HepG2 (cell line): ENCODE measurements around the gene CNFN. TPM values are rescaled to one million over a fixed set of nuclear protein-coding genes. Genes with fewer than 3 reads are reported as not detected.
A peak's percentile ranks its signal among the peaks of the same experiment; 100 is the strongest.

Experiments used
- ATAC-seq: fragments of 200-7000 bp; cut with Tn5 transposase; 3 replicates; pipeline ENCODE4 v1.9.1; 2020; ENCODE audit warnings: mild to moderate bottlenecking, moderate library complexity
- BruUV-seq: library from RNA; stranded (reverse); fragments of 400-500 nt; replicated peaks from 2 replicates; lab custom pipeline; 2021; lab: Mats Ljungman, UMichigan
- CTCF ChIA-PET: fragments of 300-600 bp; formaldehyde crosslinking; extraction: SDS; loops from one replicate; lab custom pipeline; 2021; ENCODE audit warnings: low total read pairs, inconsistent platforms, low intra/inter-chr PET ratio; lab: Yijun Ruan, JAX
- POLR2A ChIA-PET: fragments of 350-600 bp; sonication (Branson Sonifier 250); formaldehyde crosslinking; loops from one replicate; lab custom pipeline; 2020; ENCODE audit warnings: antibody characterized with exemption, inconsistent platforms; lab: Yijun Ruan, JAX
- DNase-seq: peaks from one replicate; pipeline ENCODE4 v3.0.0-alpha.2; 2015; ENCODE audit warnings: low spot score
- FAIRE-seq: peaks from 3 replicates; lab custom pipeline; 2011; peaks lifted over from hg19 to GRCh38; lab: Jason Lieb, UNC
- H2AFZ ChIP-seq: one replicate; pipeline ENCODE4 v1.6.1; 2011; ENCODE audit warnings: low read length, inconsistent platforms
- H3K27ac ChIP-seq: fragments of 300-600 bp; 3 replicates; pipeline ENCODE4 v1.8.0; 2011; ENCODE audit warnings: mixed run types, mild to moderate bottlenecking, mixed read lengths, low read length, inconsistent platforms; ENCODE audit not compliant: insufficient read depth; ENCODE audit errors: extremely low read length
- H3K27me3 ChIP-seq, 2 experiments: fragments of 200-600 bp in 1 of 2; 2 replicates in 1 of 2; 3 replicates in 1 of 2; pipeline versions ENCODE4 v1.6.0 to v1.8.0; 2011; ENCODE audit warnings: low read length in 2 of 2, mild to moderate bottlenecking in 2 of 2, moderate library complexity in 2 of 2, inconsistent platforms in 1 of 2; ENCODE audit not compliant: insufficient read depth in 2 of 2, control insufficient read depth in 1 of 2
- H3K36me3 ChIP-seq, 2 experiments: fragments of 200-600 bp in 1 of 2; replicated peaks in 1 of 2; 2 replicates in 1 of 2; 3 replicates in 1 of 2; pipeline versions ENCODE4 v1.5.1 to v1.8.0; 2011; ENCODE audit warnings: low read length in 2 of 2, inconsistent platforms in 1 of 2; ENCODE audit not compliant: insufficient read depth in 2 of 2, control insufficient read depth in 1 of 2
- H3K4me1 ChIP-seq: 2 replicates; pipeline ENCODE4 v1.5.1; 2012; ENCODE audit warnings: low read length, inconsistent platforms; ENCODE audit not compliant: insufficient read depth
- H3K4me2 ChIP-seq: 2 replicates; pipeline ENCODE4 v1.6.0; 2011; ENCODE audit warnings: low read depth, low read length, inconsistent platforms
- H3K4me3 ChIP-seq, 3 experiments: fragments of 200-600 bp in 1 of 3; sonication (generic), shearing (Covaris generic) in 1 of 3; replicated peaks in 1 of 3; 2 replicates each; pipeline ENCODE4 v1.5.1; 2011 to 2016; ENCODE audit warnings: low read length in 3 of 3, inconsistent platforms in 2 of 3, low read depth in 2 of 3, mild to moderate bottlenecking in 2 of 3, control low read depth in 1 of 3, mixed read lengths in 1 of 3; ENCODE audit not compliant: insufficient read depth in 1 of 3
- H3K79me2 ChIP-seq: one replicate; pipeline ENCODE4 v1.6.1; 2011; ENCODE audit warnings: low read length, inconsistent platforms; ENCODE audit not compliant: insufficient read depth
- H3K9ac ChIP-seq: 2 replicates; pipeline ENCODE4 v1.6.0; 2011; ENCODE audit warnings: mild to moderate bottlenecking, low read depth, low read length, inconsistent platforms; ENCODE audit not compliant: insufficient read depth
- H3K9me3 ChIP-seq: 2 replicates; pipeline ENCODE4 v1.5.1; 2012; ENCODE audit warnings: mild to moderate bottlenecking, low read length
- H4K20me1 ChIP-seq: 2 replicates; pipeline ENCODE4 v1.6.0; 2011; ENCODE audit warnings: inconsistent platforms, mild to moderate bottlenecking, low read length, moderate library complexity; ENCODE audit not compliant: insufficient read depth
- CHD4 ChIP-seq: fragments of 200-600 bp; sonication (generic); IDR thresholded peaks from 2 replicates; pipeline ENCODE4 v1.7.0; 2017; ENCODE audit warnings: mild to moderate bottlenecking, low read length, borderline replicate concordance
- HNF4A ChIP-seq: sonication (generic); formaldehyde crosslinking; IDR thresholded peaks from 2 replicates; pipeline ENCODE4 v1.4.0; 2020; ENCODE audit warnings: missing genetic modification reagents
- PTBP1 ChIP-seq: fragments of 200-400 bp; formaldehyde crosslinking; IDR thresholded peaks from 2 replicates; pipeline ENCODE4 v1.6.1; 2018; ENCODE audit warnings: low read length, low read depth; ENCODE audit not compliant: poor library complexity, severe bottlenecking
- RNF219 ChIP-seq: sonication (generic); formaldehyde crosslinking; IDR thresholded peaks from 2 replicates; pipeline ENCODE4 v1.5.0; 2020; ENCODE audit warnings: mild to moderate bottlenecking, missing genetic modification reagents
- SMAD1 ChIP-seq: sonication (generic); formaldehyde crosslinking; IDR thresholded peaks from 2 replicates; pipeline ENCODE4 v1.4.0; 2020; ENCODE audit warnings: missing genetic modification reagents, low read depth, mild to moderate bottlenecking, borderline replicate concordance
- SNAPC5 ChIP-seq: sonication (generic); formaldehyde crosslinking; IDR thresholded peaks from 2 replicates; pipeline ENCODE4 v1.8.1; 2023; ENCODE audit warnings: mild to moderate bottlenecking, missing genetic modification reagents, borderline replicate concordance
- ZNF253 ChIP-seq: sonication (generic); formaldehyde crosslinking; IDR thresholded peaks from 2 replicates; pipeline ENCODE4 v1.8.0; 2022; ENCODE audit warnings: mild to moderate bottlenecking, missing genetic modification reagents, borderline replicate concordance
- ZNF558 ChIP-seq: sonication (generic); formaldehyde crosslinking; IDR thresholded peaks from 2 replicates; pipeline ENCODE4 v1.9.0; 2022; ENCODE audit warnings: mild to moderate bottlenecking, missing genetic modification reagents, borderline replicate concordance
- WGBS: methylation state at CpG from one replicate; pipeline ENCODE4 v1.1.6; 2017; ENCODE audit warnings: low lambda C conversion rate; 5-methylcytosine and 5-hydroxymethylcytosine counted together
- in situ Hi-C: cut with HindIII; loops from 2 replicates; pipeline ENCODE4 v1.10.0; 2017; ENCODE audit warnings: low pct_unique_long_range_greater_than_20kb; ENCODE audit not compliant: extremely low pct_ligation_motif_present
- intact Hi-C: fragments of 100-400 bp; cut with micrococcal nuclease; formaldehyde crosslinking; loops from one replicate; pipeline ENCODE4 v1.10.0; 2022; ENCODE audit not compliant: unreplicated experiment
- polyA plus RNA-seq, 8 experiments: library from polyadenylated mRNA; depleted of rRNA in 3 of 8; stranded (reverse) in 7 of 8; unstranded in 1 of 8; fragments of >200 nt; fragmentation: Illumina TruSeq in 4 of 8; extraction: Trizol in 4 of 8; gene quantifications; 2 replicates each; pipeline versions ENCODE4 v1.2.1 to v1.2.3, GENCODE V29; 2011 to 2016; ENCODE audit warnings: low read depth in 4 of 8, missing spikeins in 1 of 8, mixed read lengths in 1 of 8; ENCODE audit not compliant: insufficient read depth in 1 of 8
- total RNA-seq, 5 experiments: library from RNA; depleted of rRNA; stranded (reverse); fragments of >200 nt; fragmentation: Illumina TruSeq; extraction: Trizol; gene quantifications; 2 replicates each; pipeline ENCODE4 v1.2.3, GENCODE V29; 2016; ENCODE audit warnings: low read depth in 1 of 5

Gene CNFN
- total and polyA plus RNA-seq, 2 of the 13 experiments (the other 11 are each of a cell fraction or from before 2014, with no cell fraction given): 0.35 to 1.1 TPM

GRCh38 chr19:42397263-42398166, 7.4 kb upstream of the CNFN start:
- ChIA-PET POLR2A (no interaction called here), CTCF (no interaction called here)
- in situ Hi-C loops: no loop called here
- Histone ChIP-seq H3K27ac (no peak overlapping the region), H3K4me3 (no peak overlapping the region), H3K79me2 (no peaks in the 10 kb centered on the region), H3K4me1 (peaks cover 12% of the 10 kb centered on the region; the same call in 1 of the 2 replicates), H3K9me3 (no peaks in the 10 kb centered on the region), H4K20me1 (no peaks in the 10 kb centered on the region), H3K9ac (no peak overlapping the region), H3K36me3 (no peaks in the 10 kb centered on the region), H2AFZ (no peak overlapping the region), H3K27me3 (peaks cover 6 to 44% of the 10 kb centered on the region in 2 experiments), H3K4me2 (no peak overlapping the region)
- DNase-seq (no peak), ATAC-seq (peak; percentile 16; the same call in 2 of the 3 replicates), FAIRE-seq (no peak)
- TF ChIP-seq ZNF558: no peak
- TF ChIP-seq RNF219: no peak
- TF ChIP-seq PTBP1: no peak
- no peak for TF ChIP-seq SMAD1 (CRISPR knock-in tag)
- TF ChIP-seq HNF4A: peak; percentile 50
- no peak for TF ChIP-seq CHD4
- TF ChIP-seq SNAPC5 (CRISPR knock-in tag): no peak
- no peak for TF ChIP-seq ZNF253
- intact Hi-C loops: loop anchor here (1.0 kb wide), 1 partner anchor 10 kb away; no protein-coding TSS in a partner anchor
- BruUV-seq: no TSS peak
- whole genome bisulfite sequencing: 32% methylated on average over 23 of the region's 25 CpGs
